NOMO-1 treated with DMSO at 0.1 percent for 48 hours (cell line): Measurements from ENCODE around the gene SHISA6.

ENCODE experiments used
- DNase-seq: peaks from one replicate; lab custom pipeline; 2025; ENCODE audit not compliant: unreplicated experiment; lab: John Stamatoyannopoulos, UW

Gene SHISA6

GRCh38 chr17:11430751-11431150, 189.7 kb downstream of the SHISA6 start:
- no peak for DNase-seq

GRCh38 chr17:11438673-11439072, 197.7 kb downstream of the SHISA6 start:
- DNase-seq, result no peak

- no peak for DNase-seq
Observed at GRCh38 chr17:11441004-11441403, 200.0 kb downstream of the SHISA6 start.

GRCh38 chr17:11446316-11446715, 205.3 kb downstream of the SHISA6 start:
- DNase-seq, result no peak

- no peak for DNase-seq
Observed at GRCh38 chr17:11454096-11454495, 213.1 kb downstream of the SHISA6 start.

- DNase-seq, result no peak
Observed at GRCh38 chr17:11458279-11458678, 217.3 kb downstream of the SHISA6 start.

GRCh38 chr17:11459861-11460331, 218.9 kb downstream of the SHISA6 start:
- DNase-seq, result no peak

GRCh38 chr17:11461993-11462548, 221.1 kb downstream of the SHISA6 start:
- no peak for DNase-seq

- no peak for DNase-seq
Observed at GRCh38 chr17:11467639-11468038, 226.6 kb downstream of the SHISA6 start.

GRCh38 chr17:11485336-11486100, 244.5 kb downstream of the SHISA6 start:
- DNase-seq, result no peak

GRCh38 chr17:11486101-11486867, 245.3 kb downstream of the SHISA6 start:
- DNase-seq, result no peak

GRCh38 chr17:11486868-11487310, 245.9 kb downstream of the SHISA6 start:
- no peak for DNase-seq

- DNase-seq, result no peak
Observed at GRCh38 chr17:11487469-11487868, 246.5 kb downstream of the SHISA6 start.

- DNase-seq, result no peak
Observed at GRCh38 chr17:11488407-11488806, 247.4 kb downstream of the SHISA6 start.

- DNase-seq, result no peak
Observed at GRCh38 chr17:11490171-11490755, 249.2 kb downstream of the SHISA6 start.

- DNase-seq, result no peak
Observed at GRCh38 chr17:11492511-11492910, 251.5 kb downstream of the SHISA6 start.

GRCh38 chr17:11493936-11494335, 252.9 kb downstream of the SHISA6 start:
- DNase-seq, result no peak

GRCh38 chr17:11495613-11496012, 254.6 kb downstream of the SHISA6 start:
- no peak for DNase-seq

GRCh38 chr17:11499881-11500280, 258.9 kb downstream of the SHISA6 start:
- DNase-seq, result no peak

GRCh38 chr17:11503308-11504035, 262.5 kb downstream of the SHISA6 start:
- DNase-seq, result no peak

- no peak for DNase-seq
Observed at GRCh38 chr17:11506635-11507034, 265.6 kb downstream of the SHISA6 start.
